GM12872 (cell line): ENCODE measurements around the gene JKAMP.

Experiments
- CTCF ChIP-seq: IDR thresholded peaks from 3 replicates; pipeline ENCODE4 v1.5.1; 2011; ENCODE audit warnings: low read depth, mild to moderate bottlenecking, low read length, moderate library complexity; ENCODE audit not compliant: insufficient read depth

The JKAMP gene

GRCh38 chr14:59483819-59484638 is at the start of gene JKAMP, which contains the start of gene L3HYPDH:
Gene JKAMP, plus strand, starts transcription at chr14:59484517. Its CDS starts 73 bp downstream, at chr14:59484590.
Gene L3HYPDH, minus strand, starts transcription at chr14:59484408. Its CDS starts 92 bp downstream, at chr14:59484316.
- TF ChIP-seq CTCF: peak; percentile 69

- no peak for TF ChIP-seq CTCF
Measured at GRCh38 chr14:59435101-59435500, 49.2 kb upstream of the JKAMP start.

- no peak for TF ChIP-seq CTCF
Measured at GRCh38 chr14:59435987-59436386, 48.3 kb upstream of the JKAMP start.

- no peak for TF ChIP-seq CTCF
Measured at GRCh38 chr14:59438195-59438647, 46.1 kb upstream of the JKAMP start.

GRCh38 chr14:59439256-59439965 is 44.9 kb upstream of the JKAMP start:
- no peak for TF ChIP-seq CTCF

GRCh38 chr14:59450716-59451115 is 33.6 kb upstream of the JKAMP start:
- TF ChIP-seq CTCF: no peak

- TF ChIP-seq CTCF: no peak
Measured at GRCh38 chr14:59451849-59452248, 32.5 kb upstream of the JKAMP start.
